Memory B cell (primary cell): ENCODE measurements around the gene NISCH.

Source experiments
- ATAC-seq: fragments of 150-1000 bp; cut with Tn5 transposase; 2 replicates; pipeline ENCODE4 v1.10.0; 2021; ENCODE audit warnings: low read depth, mild to moderate bottlenecking, moderate library complexity
- DNase-seq, 2 donors: peaks; one replicate each; pipeline ENCODE4 v3.0.0; 2022; ENCODE audit warnings: low spot score in 2 of 2
- H3K27ac Mint-ChIP-seq: one replicate; pipeline ENCODE4 v1.8.0; 2022; ENCODE audit warnings: mild to moderate bottlenecking, moderate library complexity, mixed read lengths
- H3K27me3 Mint-ChIP-seq: one replicate; pipeline ENCODE4 v1.8.0; 2022; ENCODE audit warnings: mixed read lengths
- H3K36me3 Mint-ChIP-seq: one replicate; pipeline ENCODE4 v1.8.0; 2022; ENCODE audit warnings: mild to moderate bottlenecking, mixed read lengths
- H3K4me1 Mint-ChIP-seq: one replicate; pipeline ENCODE4 v1.8.0; 2022; ENCODE audit warnings: mixed read lengths
- H3K4me3 Mint-ChIP-seq: one replicate; pipeline ENCODE4 v1.8.0; 2022; ENCODE audit warnings: mild to moderate bottlenecking, moderate library complexity, mixed read lengths
- H3K9me3 Mint-ChIP-seq: one replicate; pipeline ENCODE4 v1.8.0; 2022; ENCODE audit warnings: mixed read lengths

NISCH gene

DNA sequence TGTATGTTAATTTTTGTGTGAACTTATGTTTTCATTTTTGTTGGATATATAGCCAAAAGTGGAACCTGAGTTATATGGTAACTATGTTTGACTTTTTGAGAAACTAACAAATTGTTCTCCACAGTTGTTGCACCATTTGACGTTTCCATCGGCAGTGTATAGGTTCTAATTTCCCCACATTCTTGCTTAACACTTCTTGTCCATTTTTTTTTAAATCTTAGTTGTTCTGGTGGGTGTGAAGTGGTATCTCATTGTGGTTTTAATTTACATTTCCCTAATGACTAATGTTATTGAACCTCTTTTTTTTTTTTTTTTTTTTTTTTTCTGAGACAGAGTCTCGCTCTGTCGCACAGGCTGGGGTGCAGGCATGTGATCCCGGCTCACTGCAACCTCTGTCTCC lies 8.0 kb downstream of the NISCH start:
- Mint-ChIP-seq H3K27me3 (no peaks in the 10 kb centered on the region), H3K36me3 (peaks cover 8% of the 10 kb centered on the region), H3K9me3 (no peaks in the 10 kb centered on the region), H3K27ac (no peak overlapping the region), H3K4me1 (peaks cover 8% of the 10 kb centered on the region), H3K4me3 (no peak overlapping the region)
- DNase-seq: no peak
- ATAC-seq: no peak

DNA sequence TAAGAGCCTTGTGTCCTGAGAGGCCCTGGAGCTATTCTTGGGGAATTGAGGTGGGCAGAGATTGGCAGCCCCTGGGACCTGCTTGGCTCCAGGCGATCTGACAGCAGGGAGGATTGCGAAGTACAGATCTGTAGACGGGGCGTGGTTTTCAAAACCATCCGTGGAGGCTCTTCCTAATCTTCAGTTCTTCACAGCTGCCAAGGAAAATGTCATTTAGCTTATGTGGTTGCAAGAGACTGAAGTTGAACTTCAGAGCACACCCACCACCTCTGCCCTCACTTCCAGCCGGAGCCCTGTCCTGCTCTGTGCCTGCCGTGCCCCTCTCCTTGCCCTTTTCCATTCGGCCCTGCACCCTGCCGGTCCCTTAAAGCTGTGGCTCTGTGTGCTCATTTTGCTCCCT lies 12.9 kb downstream of the NISCH start:
- ATAC-seq: no peak
- no peak for DNase-seq
- Mint-ChIP-seq H3K27me3 (no peaks in the 10 kb centered on the region), H3K4me3 (no peak overlapping the region), H3K9me3 (no peaks in the 10 kb centered on the region), H3K36me3 (peaks cover 9% of the 10 kb centered on the region), H3K4me1 (no peaks in the 10 kb centered on the region), H3K27ac (peak overlapping the region; percentile 28)

DNA sequence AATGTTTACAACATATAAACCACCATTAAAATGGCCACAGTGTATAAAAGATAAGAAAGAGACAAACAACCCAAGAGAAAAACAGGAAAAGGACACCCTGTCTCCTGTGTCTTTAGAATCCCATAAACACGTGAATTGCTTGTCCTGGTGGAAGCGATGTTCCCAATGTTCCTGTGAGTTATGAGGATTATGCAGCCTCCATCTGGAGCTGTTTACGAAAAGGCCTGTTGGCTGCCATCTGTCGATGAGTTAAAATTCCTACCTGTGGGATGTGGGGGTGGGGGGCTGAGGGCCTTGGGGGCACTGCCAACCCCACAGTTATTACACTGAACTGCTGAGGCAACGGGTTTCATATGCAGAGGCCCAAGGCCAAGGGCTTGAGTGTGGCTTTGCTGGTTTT lies 13.6 kb downstream of the NISCH start:
- no peak overlapping the region for H3K27ac Mint-ChIP-seq
- H3K4me1 Mint-ChIP-seq: no peaks in the 10 kb centered on the region

DNA sequence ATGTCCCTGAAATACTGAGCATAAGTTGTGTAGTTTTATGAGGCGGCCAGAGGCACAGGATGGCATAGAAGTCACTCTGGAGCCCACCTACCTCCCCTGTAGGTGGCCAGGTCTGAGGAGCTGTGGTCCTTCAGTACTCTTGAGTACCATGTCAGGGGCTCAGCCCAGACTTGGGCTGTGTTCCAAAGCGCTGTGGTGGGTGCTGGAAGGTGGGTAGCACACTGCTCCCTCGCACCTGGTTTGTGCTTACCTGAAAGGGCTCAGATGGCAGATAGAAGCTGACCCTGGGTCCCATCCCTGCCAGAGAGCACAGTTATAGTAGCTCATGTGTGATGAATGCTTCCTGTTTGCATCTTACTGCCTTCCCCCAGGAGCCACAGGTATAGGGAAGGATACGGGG lies 15.5 kb downstream of the NISCH start:
- H3K9me3 Mint-ChIP-seq: no peaks in the 10 kb centered on the region
- no peaks in the 10 kb centered on the region for H3K27me3 Mint-ChIP-seq
- no peak for DNase-seq
- ATAC-seq: no peak
- no peak overlapping the region for H3K4me3 Mint-ChIP-seq
- peaks cover 17% of the 10 kb centered on the region for H3K36me3 Mint-ChIP-seq
- no peaks in the 10 kb centered on the region for H3K4me1 Mint-ChIP-seq
- H3K27ac Mint-ChIP-seq: no peak overlapping the region

More for the DNA sequence above, 13.6 kb downstream of the NISCH start:
- ATAC-seq (no peak), DNase-seq (no peak)
- no peaks in the 10 kb centered on the region for H3K27me3 Mint-ChIP-seq
- H3K9me3 Mint-ChIP-seq: no peaks in the 10 kb centered on the region
- peaks cover 12% of the 10 kb centered on the region for H3K36me3 Mint-ChIP-seq
- no peak overlapping the region for H3K4me3 Mint-ChIP-seq

DNA sequence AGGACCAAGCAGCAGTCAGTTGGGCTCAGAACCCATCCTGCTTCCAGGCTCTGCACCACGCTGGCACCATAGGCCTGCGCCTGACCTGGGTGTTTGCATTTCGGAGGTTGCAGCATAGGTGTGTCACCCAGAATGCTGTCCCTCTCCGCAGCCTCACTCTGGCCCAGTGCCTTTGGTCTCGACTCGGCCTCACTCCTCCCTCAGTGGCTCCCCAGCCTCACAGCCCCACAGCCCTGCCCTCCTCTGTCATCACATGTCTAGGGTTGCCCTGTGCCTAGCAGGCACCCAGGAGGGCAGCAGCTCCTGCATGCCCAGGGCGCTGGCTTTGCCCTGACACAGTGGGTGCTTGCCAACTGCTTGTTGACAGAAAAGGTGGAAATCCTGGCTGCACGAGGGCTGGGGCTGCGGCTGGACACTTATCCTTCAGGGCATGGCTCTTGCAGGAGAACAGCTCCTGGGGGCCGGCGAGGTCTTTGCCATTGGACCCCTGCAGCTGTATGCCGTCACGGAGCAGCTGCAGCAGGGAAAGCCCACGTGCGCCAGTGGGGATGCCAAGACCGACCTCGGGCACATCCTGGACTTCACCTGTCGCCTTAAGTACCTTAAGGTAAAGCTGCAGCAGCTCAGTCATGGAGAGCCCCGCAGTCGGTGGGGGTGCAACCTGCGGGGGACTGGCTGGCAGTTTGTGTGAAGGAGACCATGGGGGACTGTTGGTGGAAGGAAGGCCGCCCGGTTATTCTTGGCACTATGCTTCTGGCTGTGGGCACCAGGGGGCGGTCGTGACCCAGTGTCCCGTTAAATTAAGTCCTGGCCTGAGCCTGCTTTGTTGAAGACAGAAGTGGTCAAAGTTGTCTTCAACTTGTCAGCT lies 16.2 kb downstream of the NISCH start:
- H3K9me3 Mint-ChIP-seq: no peaks in the 10 kb centered on the region
- peak; percentile 26 to 36 for DNase-seq
- no peaks in the 10 kb centered on the region for H3K4me1 Mint-ChIP-seq
- no peaks in the 10 kb centered on the region for H3K27me3 Mint-ChIP-seq
- peak; percentile 57 for ATAC-seq
- no peak overlapping the region for H3K4me3 Mint-ChIP-seq
- peaks cover 18% of the 10 kb centered on the region for H3K36me3 Mint-ChIP-seq
- no peak overlapping the region for H3K27ac Mint-ChIP-seq

DNA sequence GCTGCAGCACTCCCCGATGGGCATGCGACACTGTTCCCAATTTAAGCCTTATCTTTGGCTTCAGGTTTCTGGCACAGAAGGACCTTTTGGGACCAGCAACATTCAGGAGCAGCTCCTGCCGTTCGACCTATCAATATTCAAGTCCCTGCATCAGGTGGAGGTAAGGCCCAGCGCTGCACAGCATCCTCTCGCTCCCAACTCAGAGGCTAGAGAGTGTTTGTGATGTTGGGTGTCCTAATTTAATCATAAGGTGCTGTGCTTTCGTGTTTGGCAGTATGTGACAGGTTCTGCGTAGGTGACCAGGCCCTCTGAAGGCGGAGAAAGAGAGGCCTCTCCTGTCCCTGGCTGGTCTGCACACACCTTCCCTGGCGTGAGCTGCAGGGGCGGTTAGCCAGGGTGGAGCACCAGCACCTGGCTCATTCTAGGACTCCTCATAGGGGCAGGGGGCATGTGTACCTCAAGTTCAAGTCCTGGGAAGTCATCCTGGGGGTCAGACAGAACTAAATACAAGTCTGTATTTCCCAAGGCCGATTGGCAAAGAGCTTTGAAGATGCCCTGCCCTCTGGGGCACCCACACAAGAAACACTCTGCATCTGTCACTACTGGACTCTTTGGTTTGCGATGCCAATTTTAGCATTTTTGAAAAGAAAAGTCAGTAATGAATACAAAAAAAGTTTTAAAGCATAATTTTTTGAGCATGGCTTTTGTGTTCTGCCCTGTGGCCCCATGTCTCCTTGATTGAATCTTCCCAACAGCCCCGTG lies 17.0 kb downstream of the NISCH start:
- no peaks in the 10 kb centered on the region for H3K4me1 Mint-ChIP-seq
- no peak overlapping the region for H3K27ac Mint-ChIP-seq
- H3K36me3 Mint-ChIP-seq: peaks cover 20% of the 10 kb centered on the region
- DNase-seq: no peak
- H3K27me3 Mint-ChIP-seq: no peaks in the 10 kb centered on the region
- ATAC-seq: no peak
- H3K4me3 Mint-ChIP-seq: no peak overlapping the region
- no peaks in the 10 kb centered on the region for H3K9me3 Mint-ChIP-seq

DNA sequence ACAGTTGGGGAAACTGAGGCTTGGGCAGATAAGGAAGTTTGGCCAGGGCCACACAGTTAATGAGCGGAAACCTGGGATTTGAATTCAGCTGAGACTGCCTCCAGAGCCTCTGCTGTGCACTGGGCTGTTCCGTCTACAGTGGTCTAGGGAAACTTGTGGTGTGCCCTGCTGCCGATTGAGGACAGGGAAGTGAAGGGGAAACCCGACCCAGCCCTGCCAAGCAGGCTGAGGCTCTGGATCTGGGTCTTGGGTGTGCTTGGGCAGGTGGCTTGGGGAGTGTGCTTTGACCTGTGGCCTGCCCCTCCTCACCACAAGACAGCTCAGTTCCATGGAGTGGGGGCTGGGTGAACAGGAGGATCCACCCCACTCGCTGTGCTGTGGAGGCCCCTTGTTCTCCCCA lies 17.6 kb downstream of the NISCH start:
- Mint-ChIP-seq H3K36me3 (peaks cover 21% of the 10 kb centered on the region), H3K27me3 (no peaks in the 10 kb centered on the region), H3K4me3 (no peak overlapping the region), H3K27ac (no peak overlapping the region), H3K9me3 (no peaks in the 10 kb centered on the region), H3K4me1 (no peaks in the 10 kb centered on the region)
- DNase-seq: no peak
- ATAC-seq: no peak

DNA sequence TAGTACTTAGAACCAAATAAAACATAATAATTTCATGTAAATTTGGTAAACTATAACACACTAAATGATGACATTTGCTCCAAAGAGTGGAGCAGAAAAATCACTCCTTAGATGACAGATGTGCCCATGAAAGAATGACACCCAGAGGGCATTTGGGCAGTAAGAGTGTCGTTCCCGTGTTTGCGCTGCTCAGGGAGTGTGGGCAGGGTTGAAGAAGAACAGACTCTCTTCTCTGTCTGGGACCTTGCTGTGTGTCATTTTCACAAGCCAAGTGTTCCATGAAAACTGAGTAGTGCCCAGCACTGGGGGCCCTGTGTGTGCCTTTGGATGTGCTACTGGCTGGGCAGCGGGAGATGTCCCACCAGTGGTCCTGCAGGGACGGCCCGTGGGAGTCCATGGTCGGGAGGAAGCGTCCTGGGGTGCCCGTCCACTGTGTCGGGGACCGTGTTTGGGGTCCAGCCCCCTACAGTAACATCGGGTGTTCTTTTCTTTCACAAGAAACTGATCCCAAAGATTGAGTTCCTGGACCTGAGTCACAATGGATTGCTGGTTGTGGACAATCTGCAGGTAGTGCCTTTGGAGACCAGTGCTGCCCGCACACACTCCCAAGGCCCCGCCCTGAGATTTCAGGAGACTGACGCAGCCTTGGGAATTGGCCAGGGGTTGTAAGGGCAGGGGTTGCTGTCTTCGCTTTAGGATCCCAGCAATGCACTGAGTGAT lies 21.8 kb downstream of the NISCH start:
- H3K36me3 Mint-ChIP-seq: peaks cover 33% of the 10 kb centered on the region
- no peak overlapping the region for H3K27ac Mint-ChIP-seq
- DNase-seq: no peak
- H3K27me3 Mint-ChIP-seq: no peaks in the 10 kb centered on the region
- ATAC-seq: no peak
- H3K4me1 Mint-ChIP-seq: no peaks in the 10 kb centered on the region
- H3K9me3 Mint-ChIP-seq: no peaks in the 10 kb centered on the region
- H3K4me3 Mint-ChIP-seq: no peak overlapping the region

DNA sequence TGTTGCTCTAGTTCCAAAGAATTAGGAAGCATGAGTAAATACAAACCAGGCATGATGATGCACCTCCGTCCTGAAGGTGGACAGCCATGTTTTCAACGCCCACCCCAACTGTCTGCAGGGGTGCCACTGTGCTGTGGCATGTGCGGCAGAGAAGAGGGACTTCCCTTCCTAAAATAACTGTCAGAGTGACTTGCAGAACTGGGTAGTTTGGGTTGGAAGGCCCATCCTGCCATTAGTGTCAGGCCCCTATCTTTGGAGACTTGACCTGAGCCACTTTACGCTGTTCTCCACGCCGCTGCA lies 22.3 kb downstream of the NISCH start:
- Mint-ChIP-seq H3K27ac (no peak overlapping the region), H3K9me3 (no peaks in the 10 kb centered on the region), H3K4me3 (no peak overlapping the region), H3K27me3 (no peaks in the 10 kb centered on the region), H3K4me1 (no peaks in the 10 kb centered on the region), H3K36me3 (peaks cover 34% of the 10 kb centered on the region)
- DNase-seq (no peak), ATAC-seq (no peak)

DNA sequence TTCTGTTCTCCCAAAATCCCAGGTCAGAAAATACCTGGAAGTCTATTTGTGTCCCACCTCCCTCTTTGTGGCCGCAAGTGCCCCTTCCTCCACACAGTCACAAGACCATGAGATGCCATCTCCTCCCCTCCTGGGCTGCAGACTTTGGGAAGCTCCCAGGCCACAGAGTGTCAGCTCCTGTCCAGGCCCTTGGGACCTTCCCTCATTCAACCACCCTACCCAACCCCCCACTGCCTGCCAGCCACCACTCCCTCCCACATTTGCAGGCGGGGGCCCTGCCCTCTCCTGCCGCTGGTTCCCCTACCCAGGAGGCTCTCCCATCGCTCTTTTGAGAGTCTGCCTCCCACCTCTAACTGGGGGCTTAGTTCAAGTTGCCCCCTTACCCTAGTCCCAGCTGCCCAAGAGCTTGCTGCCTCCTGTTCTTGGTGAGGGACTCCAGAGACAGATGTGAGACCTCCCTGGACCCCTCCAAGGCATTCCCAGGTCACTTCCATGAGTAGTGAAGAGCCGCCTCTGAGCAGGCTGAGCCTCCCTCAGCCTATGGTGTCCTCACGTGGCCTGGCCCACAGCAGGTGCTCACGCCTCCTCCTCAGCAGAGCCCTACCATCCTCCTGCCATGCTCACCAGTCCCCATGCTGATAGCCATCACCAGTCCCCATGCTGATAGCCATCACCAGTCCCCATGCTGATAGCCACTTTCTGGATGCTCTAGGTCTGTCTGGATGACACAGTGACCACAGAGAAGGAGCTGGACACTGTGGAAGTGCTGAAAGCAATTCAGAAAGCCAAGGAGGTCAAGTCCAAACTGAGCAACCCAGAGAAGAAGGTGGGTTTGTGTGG lies 23.9 kb downstream of the NISCH start:
- no peaks in the 10 kb centered on the region for H3K27me3 Mint-ChIP-seq
- no peak overlapping the region for H3K4me3 Mint-ChIP-seq
- no peaks in the 10 kb centered on the region for H3K4me1 Mint-ChIP-seq
- H3K27ac Mint-ChIP-seq: no peak overlapping the region
- ATAC-seq: no peak
- H3K9me3 Mint-ChIP-seq: no peaks in the 10 kb centered on the region
- peaks cover 31% of the 10 kb centered on the region for H3K36me3 Mint-ChIP-seq
- no peak for DNase-seq

DNA sequence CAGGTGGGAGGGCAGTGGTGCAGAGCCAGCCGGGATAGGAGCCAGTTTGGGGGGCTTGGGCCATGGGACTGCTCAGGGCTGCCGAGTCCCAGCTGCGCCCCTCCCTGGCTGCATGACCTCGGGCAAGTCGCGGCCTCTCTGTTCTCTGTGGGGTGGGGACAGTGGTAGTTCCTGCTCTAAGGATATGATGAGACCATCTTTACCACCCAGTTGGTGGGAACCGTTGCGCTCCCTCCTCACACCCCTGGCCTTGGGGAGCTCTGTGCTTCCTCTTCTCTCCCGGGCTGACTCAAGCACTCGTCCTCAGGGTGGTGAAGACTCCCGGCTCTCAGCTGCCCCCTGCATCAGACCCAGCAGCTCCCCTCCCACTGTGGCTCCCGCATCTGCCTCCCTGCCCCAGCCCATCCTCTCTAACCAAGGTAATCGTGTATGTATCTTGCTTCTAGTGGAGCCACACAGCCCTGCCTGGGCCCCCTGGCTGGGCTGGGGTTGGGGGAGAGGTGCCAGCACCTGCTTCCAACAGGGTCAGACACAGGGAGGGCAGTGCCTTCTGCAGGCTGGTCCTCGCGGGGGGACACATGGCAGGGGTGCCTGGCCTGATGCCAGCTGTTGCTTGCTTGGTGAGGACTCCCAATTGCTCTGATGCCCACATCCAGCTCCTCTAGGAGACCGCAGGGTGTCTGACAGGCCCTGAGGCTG lies 24.6 kb downstream of the NISCH start:
- Mint-ChIP-seq H3K36me3 (peaks cover 31% of the 10 kb centered on the region), H3K27ac (no peak overlapping the region)
- ATAC-seq: no peak

DNA sequence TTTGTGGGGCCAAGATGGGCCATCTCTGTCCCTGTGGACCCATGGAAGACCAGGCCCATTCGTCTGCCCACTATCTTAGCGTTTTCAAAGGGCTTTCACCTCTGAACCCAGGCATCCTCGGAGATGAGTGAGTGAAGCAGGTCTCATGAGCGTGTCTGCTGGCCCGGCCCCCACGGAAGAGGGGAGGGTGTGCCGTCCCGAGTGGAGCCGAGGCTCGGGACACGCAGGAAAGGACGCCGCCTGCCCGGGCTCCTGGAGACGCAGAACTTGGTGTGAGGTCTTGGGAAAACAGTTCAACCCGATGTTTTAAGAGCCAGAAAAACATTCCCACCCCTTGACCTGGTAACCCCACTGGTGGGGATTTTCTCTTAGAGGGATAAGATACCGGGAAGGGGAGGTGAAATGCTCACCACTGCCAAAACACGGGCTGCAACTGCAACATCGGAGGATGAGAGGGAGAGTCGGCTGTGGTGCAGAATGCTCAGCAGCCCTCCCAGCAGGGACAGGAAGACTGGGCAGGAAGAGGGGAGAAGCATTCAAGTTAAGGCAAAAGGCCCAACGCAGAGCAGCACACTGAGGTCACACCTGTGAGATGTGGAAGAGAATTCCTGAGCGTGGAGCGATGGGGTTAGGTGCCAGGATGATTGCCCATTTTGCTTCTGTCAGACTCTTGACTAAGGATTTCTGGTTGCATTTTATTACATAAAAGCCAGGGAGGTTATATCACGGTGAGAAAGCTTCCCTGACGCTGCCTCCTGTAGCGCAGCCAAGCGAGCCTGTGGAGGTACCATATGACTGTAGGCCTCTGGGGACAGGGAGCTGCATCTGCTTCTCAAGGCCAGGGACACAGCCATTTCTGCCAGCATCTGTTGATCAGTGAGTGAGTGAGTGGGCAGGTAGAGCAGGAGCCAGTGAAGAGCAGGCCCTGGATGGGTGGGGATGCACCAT lies 25.6 kb downstream of the NISCH start:
- DNase-seq: no peak
- H3K27ac Mint-ChIP-seq: peak overlapping the region; percentile 55
- H3K36me3 Mint-ChIP-seq: peaks cover 29% of the 10 kb centered on the region
- no peaks in the 10 kb centered on the region for H3K27me3 Mint-ChIP-seq
- no peak for ATAC-seq
- no peaks in the 10 kb centered on the region for H3K4me1 Mint-ChIP-seq
- H3K9me3 Mint-ChIP-seq: no peaks in the 10 kb centered on the region
- H3K4me3 Mint-ChIP-seq: no peak overlapping the region

More for the DNA sequence above, 24.6 kb downstream of the NISCH start:
- DNase-seq: no peak
- Mint-ChIP-seq H3K27me3 (no peaks in the 10 kb centered on the region), H3K4me3 (no peak overlapping the region), H3K4me1 (no peaks in the 10 kb centered on the region), H3K9me3 (no peaks in the 10 kb centered on the region)
